ENCODE results near the gene VPS37B.
"Not testable (repeated sequence)": the region's sequence is repeated elsewhere in the genome, so short reads cannot be mapped to it uniquely, and the experiment has no call there.

Gene VPS37B

GRCh38 chr12:122892724-122893123 lies 3.2 kb downstream of the VPS37B start:
- H2AFZ ChIP-seq (ENCODE audit: insufficient read depth, low read length, poor library complexity); H2AK5ac ChIP-seq (ENCODE audit: low read length); H3K23ac ChIP-seq (ENCODE audit: low read length); H3K36me3 ChIP-seq (ENCODE audit: control insufficient read depth in 1 of 2, insufficient read depth in 2 of 2, low read length in 2 of 2); H3K9ac ChIP-seq (ENCODE audit: low read length); H4K91ac ChIP-seq (ENCODE audit: low read depth, low read length); H2BK12ac ChIP-seq (ENCODE audit: low read length); H3K14ac ChIP-seq (ENCODE audit: low read length); DNase-seq; H3K4me3 ChIP-seq (ENCODE audit: low read depth, low read length); H4K12ac ChIP-seq (ENCODE audit: low read depth, low read length); H3K9me3 ChIP-seq (ENCODE audit: insufficient read depth, low read depth, low read length); H3K18ac ChIP-seq (ENCODE audit: low read length); H3K4me2 ChIP-seq (ENCODE audit: low read length); H2BK5ac ChIP-seq (ENCODE audit: low read depth, low read length, poor library complexity); H3K27ac ChIP-seq (ENCODE audit: low read depth, low read length); H4K8ac ChIP-seq (ENCODE audit: low read depth, low read length); H3K27me3 ChIP-seq (ENCODE audit: insufficient read depth, low read length); H2BK120ac ChIP-seq (ENCODE audit: insufficient read depth, low read length, poor library complexity): not testable (repeated sequence)
- Histone ChIP-seq H3K79me1 (ENCODE audit: low read length) (peaks cover 25% of the 10 kb centered on the region), H3K4ac (ENCODE audit: low read depth, low read length) (peak overlapping the region; percentile 73), H3K4me1 (ENCODE audit: control insufficient read depth in 1 of 2, insufficient read depth in 2 of 2, low read length in 2 of 2) (peaks cover 27 to 33% of the 10 kb centered on the region in 2 experiments), H3K79me2 (ENCODE audit: control insufficient read depth, insufficient read depth, low read length, poor library complexity) (peaks cover 20% of the 10 kb centered on the region)
- no CpG with 5 or more reads among the region's 9 CpGs for whole genome bisulfite sequencing (ENCODE audit: extremely low coverage, insufficient coverage, insufficient read length)

GRCh38 chr12:122891661-122892525 lies 4.0 kb downstream of the VPS37B start:
- Histone ChIP-seq H3K9me3 (ENCODE audit: insufficient read depth, low read depth, low read length) (no peaks in the 10 kb centered on the region), H2AK5ac (ENCODE audit: low read length) (no peak overlapping the region), H3K27ac (ENCODE audit: low read depth, low read length) (peak overlapping the region; percentile 54), H3K4me3 (ENCODE audit: low read depth, low read length) (no peak overlapping the region), H3K4me1 (ENCODE audit: control insufficient read depth in 1 of 2, insufficient read depth in 2 of 2, low read length in 2 of 2) (peaks cover 34 to 42% of the 10 kb centered on the region in 2 experiments), H3K4ac (ENCODE audit: low read depth, low read length) (no peak overlapping the region), H2BK12ac (ENCODE audit: low read length) (no peak overlapping the region), H4K8ac (ENCODE audit: low read depth, low read length) (no peak overlapping the region), H3K79me2 (ENCODE audit: control insufficient read depth, insufficient read depth, low read length, poor library complexity) (peaks cover 25% of the 10 kb centered on the region), H3K27me3 (ENCODE audit: insufficient read depth, low read length) (no peaks in the 10 kb centered on the region), H3K23ac (ENCODE audit: low read length) (no peak overlapping the region), H3K4me2 (ENCODE audit: low read length) (peak overlapping the region; percentile 50), H3K9ac (ENCODE audit: low read length) (no peak overlapping the region), H4K91ac (ENCODE audit: low read depth, low read length) (no peak overlapping the region), H2AFZ (ENCODE audit: insufficient read depth, low read length, poor library complexity) (no peak overlapping the region), H3K36me3 (ENCODE audit: control insufficient read depth in 1 of 2, insufficient read depth in 2 of 2, low read length in 2 of 2) (no peaks in the 10 kb centered on the region), H3K18ac (ENCODE audit: low read length) (no peak overlapping the region), H2BK120ac (ENCODE audit: insufficient read depth, low read length, poor library complexity) (no peak overlapping the region), H4K12ac (ENCODE audit: low read depth, low read length) (no peak overlapping the region), H2BK5ac (ENCODE audit: low read depth, low read length, poor library complexity) (no peak overlapping the region), H3K14ac (ENCODE audit: low read length) (no peak overlapping the region), H3K79me1 (ENCODE audit: low read length) (peaks cover 31% of the 10 kb centered on the region)
- whole genome bisulfite sequencing (ENCODE audit: extremely low coverage, insufficient coverage, insufficient read length) = no CpG with 5 or more reads among the region's 10 CpGs
- peak in 1 of 2 donors; percentile 69 for DNase-seq

DNA sequence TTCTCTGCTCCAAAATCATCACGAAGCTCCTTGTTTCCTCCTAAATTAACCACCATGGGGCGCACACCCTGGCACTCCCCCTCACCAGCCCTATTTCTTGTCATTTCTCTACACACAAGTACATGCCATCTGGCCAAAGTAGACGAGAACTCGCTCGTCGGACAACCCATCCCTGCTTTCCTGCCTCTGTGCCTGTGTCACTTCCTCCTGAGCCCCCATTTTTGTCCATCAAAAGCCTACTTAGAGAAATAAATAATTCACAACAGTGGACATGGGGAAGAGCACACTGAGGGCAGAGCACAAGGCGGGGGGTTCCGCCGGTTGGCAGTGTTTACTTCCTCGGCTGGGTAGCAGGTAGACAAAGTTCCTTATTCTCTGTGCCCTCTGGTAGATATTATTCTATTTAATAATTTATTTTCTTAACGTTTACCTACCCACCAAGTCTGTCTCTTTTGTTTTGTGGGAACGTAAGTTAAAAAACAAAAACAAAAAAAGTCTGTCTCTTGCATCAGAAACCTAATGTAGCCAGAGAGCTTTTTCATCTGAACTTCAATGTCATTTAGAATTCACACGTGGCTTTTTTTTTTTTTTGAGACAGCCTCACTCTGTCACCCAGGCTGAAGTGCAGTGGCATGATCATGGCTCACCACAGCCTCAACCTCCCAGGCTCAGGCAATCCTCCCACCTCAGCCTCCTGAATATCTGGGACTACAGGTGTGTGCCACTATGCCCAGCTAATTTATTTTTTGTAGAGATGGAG lies 6.0 kb downstream of the VPS37B start:
- Histone ChIP-seq H3K14ac (ENCODE audit: low read length) (no peak overlapping the region), H3K4me2 (ENCODE audit: low read length) (no peak overlapping the region), H3K23ac (ENCODE audit: low read length) (no peak overlapping the region), H3K27ac (ENCODE audit: low read depth, low read length) (no peak overlapping the region), H4K91ac (ENCODE audit: low read depth, low read length) (no peak overlapping the region), H3K36me3 (ENCODE audit: control insufficient read depth in 1 of 2, insufficient read depth in 2 of 2, low read length in 2 of 2) (no peaks in the 10 kb centered on the region), H3K27me3 (ENCODE audit: insufficient read depth, low read length) (no peaks in the 10 kb centered on the region), H3K79me1 (ENCODE audit: low read length) (peaks cover 18% of the 10 kb centered on the region), H2AFZ (ENCODE audit: insufficient read depth, low read length, poor library complexity) (no peak overlapping the region), H2AK5ac (ENCODE audit: low read length) (no peak overlapping the region), H4K8ac (ENCODE audit: low read depth, low read length) (no peak overlapping the region), H3K79me2 (ENCODE audit: control insufficient read depth, insufficient read depth, low read length, poor library complexity) (peaks cover 19% of the 10 kb centered on the region), H4K12ac (ENCODE audit: low read depth, low read length) (no peak overlapping the region), H3K9ac (ENCODE audit: low read length) (no peak overlapping the region), H3K4ac (ENCODE audit: low read depth, low read length) (peak overlapping the region; percentile 53), H2BK120ac (ENCODE audit: insufficient read depth, low read length, poor library complexity) (no peak overlapping the region), H3K4me1 (ENCODE audit: control insufficient read depth in 1 of 2, insufficient read depth in 2 of 2, low read length in 2 of 2) (peaks cover 32 to 38% of the 10 kb centered on the region in 2 experiments), H2BK5ac (ENCODE audit: low read depth, low read length, poor library complexity) (no peak overlapping the region), H3K9me3 (ENCODE audit: insufficient read depth, low read depth, low read length) (no peaks in the 10 kb centered on the region), H3K4me3 (ENCODE audit: low read depth, low read length) (no peak overlapping the region), H2BK12ac (ENCODE audit: low read length) (no peak overlapping the region), H3K18ac (ENCODE audit: low read length) (no peak overlapping the region)
- DNase-seq = no peak
- WGBS (ENCODE audit: extremely low coverage, insufficient coverage, insufficient read length) = no CpG with 5 or more reads among the region's 13 CpGs

DNA sequence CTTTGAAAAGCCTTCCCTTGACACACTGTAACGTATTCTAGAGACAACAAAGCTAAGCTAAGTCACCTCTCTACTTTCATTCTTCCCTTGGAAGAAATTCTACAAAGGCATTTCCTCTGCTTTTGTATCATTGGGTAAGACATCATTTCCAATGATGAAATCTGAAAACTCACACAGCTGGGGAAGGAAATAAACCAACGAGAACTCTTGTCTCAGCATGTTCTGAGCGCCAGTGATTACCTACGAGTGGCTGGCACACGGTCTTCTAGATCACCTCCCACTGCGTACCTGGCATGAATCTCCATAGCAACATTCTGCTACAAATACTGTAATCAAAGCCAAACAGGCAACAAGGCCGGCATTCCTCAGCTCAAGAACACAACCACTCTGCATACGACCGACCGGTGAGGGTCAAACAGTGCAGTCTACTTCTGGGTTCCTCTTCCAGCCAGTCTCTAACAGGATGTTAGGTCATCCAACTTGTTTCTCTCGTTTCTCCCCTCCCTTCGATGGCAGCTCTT lies 7.6 kb downstream of the VPS37B start:
- Histone ChIP-seq H3K4me2 (ENCODE audit: low read length) (peak overlapping the region; percentile 53), H2AK5ac (ENCODE audit: low read length) (no peak overlapping the region), H2AFZ (ENCODE audit: insufficient read depth, low read length, poor library complexity) (no peak overlapping the region), H4K8ac (ENCODE audit: low read depth, low read length) (no peak overlapping the region), H2BK12ac (ENCODE audit: low read length) (peak overlapping the region; percentile 47), H3K27ac (ENCODE audit: low read depth, low read length) (peak overlapping the region; percentile 90), H3K79me1 (ENCODE audit: low read length) (peaks cover 18% of the 10 kb centered on the region), H3K9me3 (ENCODE audit: insufficient read depth, low read depth, low read length) (no peaks in the 10 kb centered on the region), H3K79me2 (ENCODE audit: control insufficient read depth, insufficient read depth, low read length, poor library complexity) (peaks cover 12% of the 10 kb centered on the region), H2BK5ac (ENCODE audit: low read depth, low read length, poor library complexity) (peak overlapping the region; percentile 51), H3K18ac (ENCODE audit: low read length) (peak overlapping the region; percentile 47), H3K14ac (ENCODE audit: low read length) (peak overlapping the region; percentile 60), H4K91ac (ENCODE audit: low read depth, low read length) (peak overlapping the region; percentile 57), H3K4me1 (ENCODE audit: control insufficient read depth in 1 of 2, insufficient read depth in 2 of 2, low read length in 2 of 2) (peaks cover 27 to 34% of the 10 kb centered on the region in 2 experiments), H3K4me3 (ENCODE audit: low read depth, low read length) (no peak overlapping the region), H3K27me3 (ENCODE audit: insufficient read depth, low read length) (no peaks in the 10 kb centered on the region), H3K36me3 (ENCODE audit: control insufficient read depth in 1 of 2, insufficient read depth in 2 of 2, low read length in 2 of 2) (no peaks in the 10 kb centered on the region), H4K12ac (ENCODE audit: low read depth, low read length) (no peak overlapping the region), H3K4ac (ENCODE audit: low read depth, low read length) (peak overlapping the region; percentile 43), H3K9ac (ENCODE audit: low read length) (no peak overlapping the region), H3K23ac (ENCODE audit: low read length) (no peak overlapping the region), H2BK120ac (ENCODE audit: insufficient read depth, low read length, poor library complexity) (no peak overlapping the region)
- no CpG with 5 or more reads among the region's 12 CpGs for WGBS (ENCODE audit: extremely low coverage, insufficient coverage, insufficient read length)
- peak; percentile 89 to 94 for DNase-seq
